H9 (cell line): ENCODE measurements around the gene EID2. TPM values are rescaled to one million over a fixed set of nuclear protein-coding genes. Genes with fewer than 3 reads are reported as not detected.

ENCODE experiments used
- DNase-seq: peaks from one replicate; pipeline ENCODE4 v3.0.0-alpha.2; 2017
- H2AFZ ChIP-seq: one replicate; pipeline ENCODE4 v1.6.1; 2013; ENCODE audit warnings: mild to moderate bottlenecking, low read length, control low read depth, moderate library complexity
- H2AK5ac ChIP-seq: 2 replicates; pipeline ENCODE4 v1.6.1; 2013; ENCODE audit warnings: low read length, control low read depth, mixed read lengths; ENCODE audit not compliant: insufficient read length
- H2BK120ac ChIP-seq: one replicate; pipeline ENCODE4 v1.6.1; 2013; ENCODE audit warnings: low read depth, mild to moderate bottlenecking, low read length, control low read depth, inconsistent platforms; ENCODE audit not compliant: poor library complexity, severe bottlenecking
- H2BK12ac ChIP-seq: 2 replicates; pipeline ENCODE4 v1.6.1; 2013; ENCODE audit warnings: low read length, control low read depth, mixed read lengths, low read depth; ENCODE audit not compliant: insufficient read length
- H2BK15ac ChIP-seq: 2 replicates; pipeline ENCODE4 v1.6.1; 2013; ENCODE audit warnings: low read depth, low read length, control low read depth
- H2BK20ac ChIP-seq: one replicate; pipeline ENCODE4 v1.6.1; 2013; ENCODE audit warnings: low read depth, mild to moderate bottlenecking, low read length, control low read depth, inconsistent platforms; ENCODE audit not compliant: poor library complexity, severe bottlenecking
- H2BK5ac ChIP-seq: 2 replicates; pipeline ENCODE4 v1.6.1; 2013; ENCODE audit warnings: low read length, control low read depth, mixed read lengths; ENCODE audit not compliant: insufficient read length
- H3K14ac ChIP-seq: 2 replicates; pipeline ENCODE4 v1.6.1; 2013; ENCODE audit warnings: low read length, control low read depth; ENCODE audit not compliant: insufficient read depth
- H3K18ac ChIP-seq: 2 replicates; pipeline ENCODE4 v1.6.1; 2013; ENCODE audit warnings: low read depth, mild to moderate bottlenecking, mixed read lengths, low read length, control low read depth; ENCODE audit not compliant: insufficient read length
- H3K23ac ChIP-seq: 2 replicates; pipeline ENCODE4 v1.6.1; 2013; ENCODE audit warnings: low read length, control low read depth, mixed read lengths, low read depth; ENCODE audit not compliant: insufficient read length
- H3K23me2 ChIP-seq: 2 replicates; pipeline ENCODE4 v1.6.1; 2013; ENCODE audit warnings: low read depth, mild to moderate bottlenecking, mixed read lengths, low read length, control low read depth; ENCODE audit not compliant: insufficient read length, poor library complexity, severe bottlenecking
- H3K27ac ChIP-seq: 2 replicates; pipeline ENCODE4 v1.5.1; 2013; ENCODE audit warnings: low read length, control low read depth, mixed read lengths, low read depth; ENCODE audit not compliant: insufficient read length
- H3K27me3 ChIP-seq: 2 replicates; pipeline ENCODE4 v1.6.1; 2013; ENCODE audit warnings: low read length, control low read depth, inconsistent platforms; ENCODE audit not compliant: insufficient read depth
- H3K4ac ChIP-seq: 2 replicates; pipeline ENCODE4 v1.6.1; 2013; ENCODE audit warnings: low read depth, mild to moderate bottlenecking, control low read depth, inconsistent platforms, low read length, moderate library complexity
- H3K4me1 ChIP-seq: 2 replicates; pipeline ENCODE4 v1.6.1; 2013; ENCODE audit warnings: low read length, control low read depth, inconsistent platforms; ENCODE audit not compliant: insufficient read depth
- H3K4me2 ChIP-seq: 2 replicates; pipeline ENCODE4 v1.6.1; 2013; ENCODE audit warnings: low read length, control low read depth, mixed read lengths; ENCODE audit not compliant: insufficient read length, insufficient read depth
- H3K56ac ChIP-seq: 2 replicates; pipeline ENCODE4 v1.6.1; 2013; ENCODE audit warnings: low read depth, mild to moderate bottlenecking, mixed read lengths, low read length, control low read depth; ENCODE audit not compliant: insufficient read length
- H3K79me1 ChIP-seq: 2 replicates; pipeline ENCODE4 v1.6.1; 2013; ENCODE audit warnings: low read depth, mild to moderate bottlenecking, moderate library complexity, low read length, control low read depth, inconsistent platforms; ENCODE audit not compliant: insufficient read depth, poor library complexity, severe bottlenecking
- H3K79me2 ChIP-seq: 2 replicates; pipeline ENCODE4 v1.6.1; 2013; ENCODE audit warnings: low read length, control low read depth, inconsistent platforms; ENCODE audit not compliant: insufficient read depth
- H3K9ac ChIP-seq: 2 replicates; pipeline ENCODE4 v1.6.1; 2013; ENCODE audit warnings: low read length, control low read depth, mixed read lengths; ENCODE audit not compliant: insufficient read length; ENCODE audit errors: extremely low read depth
- H3K9me3 ChIP-seq: one replicate; pipeline ENCODE4 v1.6.1; 2013; ENCODE audit warnings: low read depth, low read length, inconsistent platforms; ENCODE audit not compliant: control insufficient read depth
- H3T11ph ChIP-seq: one replicate; pipeline ENCODE4 v1.6.1; 2013; ENCODE audit warnings: mild to moderate bottlenecking, low read length, control low read depth, inconsistent platforms
- H4K20me1 ChIP-seq: one replicate; pipeline ENCODE4 v1.6.1; 2013; ENCODE audit not compliant: control insufficient read depth, insufficient read length, insufficient read depth
- H4K5ac ChIP-seq: 2 replicates; pipeline ENCODE4 v1.6.1; 2013; ENCODE audit warnings: low read depth, mild to moderate bottlenecking, mixed read lengths, low read length, control low read depth; ENCODE audit not compliant: insufficient read length
- H4K8ac ChIP-seq: replicated peaks from 2 replicates; pipeline ENCODE4 v1.6.1; 2013; ENCODE audit warnings: low read length, control low read depth, mixed read lengths, low read depth; ENCODE audit not compliant: insufficient read length
- H4K91ac ChIP-seq: 2 replicates; pipeline ENCODE4 v1.6.1; 2013; ENCODE audit warnings: low read depth, mild to moderate bottlenecking, moderate library complexity, mixed read lengths, low read length, control low read depth; ENCODE audit not compliant: insufficient read length
- H3K27ac Mint-ChIP-seq, 3 experiments: 2 replicates in 2 of 3; 3 replicates in 1 of 3; pipeline ENCODE4 v1.8.0; 2020 to 2021; ENCODE audit warnings: mixed read lengths in 3 of 3, mild to moderate bottlenecking in 1 of 3, moderate library complexity in 1 of 3
- H3K27me3 Mint-ChIP-seq: 2 replicates; pipeline ENCODE4 v1.8.0; 2021; ENCODE audit warnings: low read depth, mild to moderate bottlenecking, moderate library complexity, mixed read lengths
- H3K36me3 Mint-ChIP-seq, 3 experiments: 2 replicates in 2 of 3; 3 replicates in 1 of 3; pipeline ENCODE4 v1.8.0; 2020 to 2021; ENCODE audit warnings: low read depth in 3 of 3, mixed read lengths in 3 of 3; ENCODE audit not compliant: insufficient read depth in 1 of 3
- H3K4me1 Mint-ChIP-seq, 2 experiments: 2 replicates each; pipeline ENCODE4 v1.8.0; 2020; ENCODE audit warnings: mixed read lengths in 2 of 2
- H3K4me3 Mint-ChIP-seq, 2 experiments: 2 replicates in 1 of 2; 3 replicates in 1 of 2; pipeline ENCODE4 v1.8.0; 2020 to 2021; ENCODE audit warnings: mild to moderate bottlenecking in 2 of 2, mixed read lengths in 2 of 2, moderate library complexity in 1 of 2
- H3K9me3 Mint-ChIP-seq, 2 experiments: 2 replicates in 1 of 2; 3 replicates in 1 of 2; pipeline ENCODE4 v1.8.0; 2020; ENCODE audit warnings: mild to moderate bottlenecking in 2 of 2, mixed read lengths in 2 of 2, moderate library complexity in 1 of 2
- WGBS: extraction: QIAGEN DNeasy Blood & Tissue Kit; methylation state at CpG from one replicate; pipeline ENCODE4 v1.1.7; 2013; ENCODE audit warnings: missing lambda C conversion rate, low lambda C conversion rate, mixed read lengths; ENCODE audit not compliant: insufficient read length; ENCODE audit errors: extremely low coverage; 5-methylcytosine and 5-hydroxymethylcytosine counted together
- total RNA-seq: library from RNA; stranded (reverse); gene quantifications from 2 replicates; pipeline ENCODE4 v1.2.1, GENCODE V29; 2021
- TF ChIP-seq, protein P1 (sequence below): fragments of 200-600 bp; sonication (generic); conservative IDR thresholded peaks from 3 replicates; pipeline ENCODE4 v1.8.0; 2021; ENCODE audit warnings: antibody characterized with exemption, mild to moderate bottlenecking

Gene EID2
- total RNA-seq, 1 experiment from 2014 or later: 18.8 TPM

DNA sequence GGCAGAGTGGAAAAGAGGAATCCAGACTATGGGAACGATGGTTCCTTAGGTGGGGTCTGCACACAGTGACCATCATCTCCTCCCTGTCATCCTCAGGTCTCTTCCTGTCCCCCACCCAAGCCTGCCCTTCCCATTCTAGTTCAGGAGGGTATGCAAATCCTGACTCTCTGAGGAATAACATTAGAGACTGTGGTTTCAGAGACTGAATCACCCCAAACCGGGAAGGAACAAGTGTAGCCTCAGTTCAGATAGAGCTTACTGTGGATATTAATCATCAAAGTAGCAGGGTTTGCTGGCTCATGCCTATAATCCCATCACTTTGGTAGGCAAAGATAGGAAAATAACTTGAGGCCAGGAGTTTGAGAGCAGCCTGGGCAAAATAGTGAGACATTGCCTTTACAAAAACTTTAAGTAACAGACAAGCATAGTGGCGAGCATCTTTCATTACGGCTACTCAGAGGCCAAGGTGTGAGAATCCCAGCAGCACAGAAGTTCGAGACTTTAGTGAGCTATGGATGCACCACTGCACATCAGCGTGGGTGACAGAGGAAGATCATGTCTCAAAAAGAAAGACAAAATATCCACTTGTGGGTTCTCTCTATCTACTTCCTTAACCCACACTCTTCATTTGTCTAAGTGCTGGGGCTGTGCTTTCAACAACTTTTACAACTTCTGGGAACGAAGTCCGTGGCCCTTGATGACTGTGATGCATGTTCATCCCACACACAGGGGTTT is 43.1 kb upstream of the EID2 start:
- Histone ChIP-seq H3K9ac (no peak overlapping the region), H3T11ph (no peak overlapping the region), H2BK120ac (no peak overlapping the region), H3K23me2 (no peaks in the 10 kb centered on the region), H3K18ac (no peak overlapping the region), H2BK5ac (no peak overlapping the region), H3K56ac (no peak overlapping the region), H3K14ac (no peak overlapping the region), H3K4ac (no peak overlapping the region), H4K5ac (no peak overlapping the region), H2AK5ac (no peak overlapping the region), H4K20me1 (no peaks in the 10 kb centered on the region), H3K79me2 (no peaks in the 10 kb centered on the region), H2BK15ac (no peak overlapping the region), H3K9me3 (no peaks in the 10 kb centered on the region), H3K4me1 (no peaks in the 10 kb centered on the region), H3K23ac (no peak overlapping the region), H4K8ac (no peak overlapping the region), H2AFZ (no peak overlapping the region), H3K4me2 (no peak overlapping the region), H4K91ac (no peak overlapping the region), H3K79me1 (no peaks in the 10 kb centered on the region), H2BK12ac (no peak overlapping the region), H2BK20ac (no peak overlapping the region), H3K27ac (no peak overlapping the region), H3K27me3 (no peaks in the 10 kb centered on the region)
- H3K9me3 Mint-ChIP-seq: peaks cover 4 to 17% of the 10 kb centered on the region in 2 experiments; a peak in 3 of 5 replicates
- H3K27me3 Mint-ChIP-seq: peaks cover 28% of the 10 kb centered on the region
- DNase-seq: no peak
- no peak overlapping the region for H3K27ac Mint-ChIP-seq
- TF ChIP-seq, protein P1, sequence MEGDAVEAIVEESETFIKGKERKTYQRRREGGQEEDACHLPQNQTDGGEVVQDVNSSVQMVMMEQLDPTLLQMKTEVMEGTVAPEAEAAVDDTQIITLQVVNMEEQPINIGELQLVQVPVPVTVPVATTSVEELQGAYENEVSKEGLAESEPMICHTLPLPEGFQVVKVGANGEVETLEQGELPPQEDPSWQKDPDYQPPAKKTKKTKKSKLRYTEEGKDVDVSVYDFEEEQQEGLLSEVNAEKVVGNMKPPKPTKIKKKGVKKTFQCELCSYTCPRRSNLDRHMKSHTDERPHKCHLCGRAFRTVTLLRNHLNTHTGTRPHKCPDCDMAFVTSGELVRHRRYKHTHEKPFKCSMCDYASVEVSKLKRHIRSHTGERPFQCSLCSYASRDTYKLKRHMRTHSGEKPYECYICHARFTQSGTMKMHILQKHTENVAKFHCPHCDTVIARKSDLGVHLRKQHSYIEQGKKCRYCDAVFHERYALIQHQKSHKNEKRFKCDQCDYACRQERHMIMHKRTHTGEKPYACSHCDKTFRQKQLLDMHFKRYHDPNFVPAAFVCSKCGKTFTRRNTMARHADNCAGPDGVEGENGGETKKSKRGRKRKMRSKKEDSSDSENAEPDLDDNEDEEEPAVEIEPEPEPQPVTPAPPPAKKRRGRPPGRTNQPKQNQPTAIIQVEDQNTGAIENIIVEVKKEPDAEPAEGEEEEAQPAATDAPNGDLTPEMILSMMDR: no peak
- no peaks in the 10 kb centered on the region for H3K4me1 Mint-ChIP-seq
- no peaks in the 10 kb centered on the region for H3K36me3 Mint-ChIP-seq
- WGBS: no CpG with 5 or more reads among the region's 8 CpGs
- H3K4me3 Mint-ChIP-seq: no peak overlapping the region
